ENCODE measurements around the gene SEC61A1. TPM values are rescaled to one million over a fixed set of nuclear protein-coding genes. Genes with fewer than 3 reads are reported as not detected.

SEC61A1 gene
- total RNA-seq, 3 donors from 2014 or later (not counting 1 experiment from before 2014, with no cell fraction given): 143 to 172 (median 148) TPM

- WGBS (ENCODE audit: insufficient coverage): 95% methylated on average over 2 of the region's 2 CpGs
- peaks cover 18 to 27% of the 10 kb centered on the region in 2 donors for H3K4me1 Mint-ChIP-seq
- Histone ChIP-seq H3K9me3 (ENCODE audit: control insufficient read depth, insufficient read depth, low read length) (no peaks in the 10 kb centered on the region), H3K27ac (ENCODE audit: low read length) (no peak overlapping the region), H3K27me3 (ENCODE audit: control insufficient read depth, insufficient read depth, low read length) (no peaks in the 10 kb centered on the region), H3K4me1 (ENCODE audit: control insufficient read depth, insufficient read depth, low read length) (no peaks in the 10 kb centered on the region), H3K4me3 (ENCODE audit: low read length) (no peak overlapping the region), H3K36me3 (ENCODE audit: control insufficient read depth, insufficient read depth, low read length) (peaks cover 91% of the 10 kb centered on the region)
- DNase-seq (no peak), ATAC-seq (no peak)
- H3K27ac Mint-ChIP-seq: no peak overlapping the region
- intact Hi-C loops (cut with micrococcal nuclease): no loop called here
- no peaks in the 10 kb centered on the region for H3K27me3 Mint-ChIP-seq (ENCODE audit: low read depth in 2 of 2)
- H3K36me3 Mint-ChIP-seq: peaks cover 70% of the 10 kb centered on the region
- no peaks in the 10 kb centered on the region for H3K9me3 Mint-ChIP-seq
- no peak for TF ChIP-seq CTCF (IDR thresholded peaks at IDR 0.05)
- no peak overlapping the region for H3K4me3 Mint-ChIP-seq
Measured at GRCh38 chr3:128063865-128064264, 11.6 kb downstream of the SEC61A1 start.

- 93% methylated on average over 6 of the region's 6 CpGs for WGBS (ENCODE audit: insufficient coverage)
- peaks cover 18 to 22% of the 10 kb centered on the region in 2 donors for H3K4me1 Mint-ChIP-seq
- H3K27ac ChIP-seq (ENCODE audit: low read length): no peak overlapping the region
- no peak overlapping the region for H3K27ac Mint-ChIP-seq
- H3K9me3 ChIP-seq (ENCODE audit: control insufficient read depth, insufficient read depth, low read length): no peaks in the 10 kb centered on the region
- DNase-seq (no peak), ATAC-seq (no peak)
- H3K27me3 Mint-ChIP-seq (ENCODE audit: low read depth in 2 of 2): no peaks in the 10 kb centered on the region
- H3K36me3 Mint-ChIP-seq: peaks cover 65% of the 10 kb centered on the region
- no peaks in the 10 kb centered on the region for H3K9me3 Mint-ChIP-seq
- H3K4me3 ChIP-seq (ENCODE audit: low read length): no peak overlapping the region
- intact Hi-C loops (cut with micrococcal nuclease): no loop called here
- peaks cover 94% of the 10 kb centered on the region for H3K36me3 ChIP-seq (ENCODE audit: control insufficient read depth, insufficient read depth, low read length)
- TF ChIP-seq CTCF (IDR thresholded peaks at IDR 0.05): no peak
- H3K27me3 ChIP-seq (ENCODE audit: control insufficient read depth, insufficient read depth, low read length): no peaks in the 10 kb centered on the region
- no peaks in the 10 kb centered on the region for H3K4me1 ChIP-seq (ENCODE audit: control insufficient read depth, insufficient read depth, low read length)
- no peak overlapping the region for H3K4me3 Mint-ChIP-seq
Measured at GRCh38 chr3:128064962-128065361, 12.7 kb downstream of the SEC61A1 start.

- Mint-ChIP-seq H3K36me3 (peaks cover 54% of the 10 kb centered on the region), H3K4me1 (peaks cover 15 to 18% of the 10 kb centered on the region in 2 donors), H3K27ac (no peak overlapping the region), H3K4me3 (no peak overlapping the region), H3K9me3 (no peaks in the 10 kb centered on the region), H3K27me3 (ENCODE audit: low read depth in 2 of 2) (no peaks in the 10 kb centered on the region)
- peaks cover 94% of the 10 kb centered on the region for H3K36me3 ChIP-seq (ENCODE audit: control insufficient read depth, insufficient read depth, low read length)
- no peak for ATAC-seq
- WGBS (ENCODE audit: insufficient coverage): 96% methylated on average over 4 of the region's 4 CpGs
- intact Hi-C loops (cut with micrococcal nuclease): no loop called here
- H3K27ac ChIP-seq (ENCODE audit: low read length): no peak overlapping the region
- TF ChIP-seq CTCF (IDR thresholded peaks at IDR 0.05): no peak
- H3K4me3 ChIP-seq (ENCODE audit: low read length): no peak overlapping the region
- DNase-seq: no peak
- no peaks in the 10 kb centered on the region for H3K9me3 ChIP-seq (ENCODE audit: control insufficient read depth, insufficient read depth, low read length)
- H3K4me1 ChIP-seq (ENCODE audit: control insufficient read depth, insufficient read depth, low read length): no peaks in the 10 kb centered on the region
- H3K27me3 ChIP-seq (ENCODE audit: control insufficient read depth, insufficient read depth, low read length): no peaks in the 10 kb centered on the region
Measured at GRCh38 chr3:128066114-128066513, 13.9 kb downstream of the SEC61A1 start.

- DNase-seq (no peak), ATAC-seq (no peak)
- Mint-ChIP-seq H3K4me1 (peaks cover 14 to 15% of the 10 kb centered on the region in 2 donors), H3K27ac (no peak overlapping the region), H3K9me3 (no peaks in the 10 kb centered on the region), H3K4me3 (no peak overlapping the region), H3K27me3 (ENCODE audit: low read depth in 2 of 2) (no peaks in the 10 kb centered on the region), H3K36me3 (peaks cover 48% of the 10 kb centered on the region)
- no peak for TF ChIP-seq CTCF (IDR thresholded peaks at IDR 0.05)
- no peaks in the 10 kb centered on the region for H3K4me1 ChIP-seq (ENCODE audit: control insufficient read depth, insufficient read depth, low read length)
- H3K27me3 ChIP-seq (ENCODE audit: control insufficient read depth, insufficient read depth, low read length): no peaks in the 10 kb centered on the region
- intact Hi-C loops (cut with micrococcal nuclease): no loop called here
- no peak overlapping the region for H3K27ac ChIP-seq (ENCODE audit: low read length)
- no peak overlapping the region for H3K4me3 ChIP-seq (ENCODE audit: low read length)
- H3K9me3 ChIP-seq (ENCODE audit: control insufficient read depth, insufficient read depth, low read length): no peaks in the 10 kb centered on the region
- peaks cover 91% of the 10 kb centered on the region for H3K36me3 ChIP-seq (ENCODE audit: control insufficient read depth, insufficient read depth, low read length)
- 98% methylated on average over 9 of the region's 9 CpGs for WGBS (ENCODE audit: insufficient coverage)
Measured at GRCh38 chr3:128066676-128067075, 14.4 kb downstream of the SEC61A1 start.
